ENCODE results near the gene PFDN4.
"Not testable (repeated sequence)": the region's sequence is repeated elsewhere in the genome, so short reads cannot be mapped to it uniquely, and the experiment has no call there.

Gene PFDN4

GRCh38 chr20:54229566-54230160 is 21.8 kb downstream of the PFDN4 start:
- no peak for DNase-seq

- no peak for DNase-seq
Observed at GRCh38 chr20:54231036-54231435, 23.1 kb downstream of the PFDN4 start.

GRCh38 chr20:54234991-54235390 is 27.1 kb downstream of the PFDN4 start:
- no peak for DNase-seq

- DNase-seq = no peak
Observed at GRCh38 chr20:54237116-54237943, 29.4 kb downstream of the PFDN4 start.

GRCh38 chr20:54244113-54244512 is 36.2 kb downstream of the PFDN4 start:
- DNase-seq = no peak

- DNase-seq = not testable (repeated sequence)
Observed at GRCh38 chr20:54248705-54249104, 40.8 kb downstream of the PFDN4 start.

- no peak for DNase-seq
Observed at GRCh38 chr20:54250691-54251090, 42.8 kb downstream of the PFDN4 start.

- no peak for DNase-seq
Observed at GRCh38 chr20:54251096-54251495, 43.2 kb downstream of the PFDN4 start.

- no peak for DNase-seq
Observed at GRCh38 chr20:54254596-54254995, 46.7 kb downstream of the PFDN4 start.

- no peak for DNase-seq
Observed at GRCh38 chr20:54255157-54255556, 47.3 kb downstream of the PFDN4 start.

- no peak for DNase-seq
Observed at GRCh38 chr20:54256202-54256601, 48.3 kb downstream of the PFDN4 start.

GRCh38 chr20:54257071-54257816 is 49.4 kb downstream of the PFDN4 start:
- DNase-seq = no peak

- DNase-seq = no peak
Observed at GRCh38 chr20:54260116-54260515, 52.2 kb downstream of the PFDN4 start.

- no peak for DNase-seq
Observed at GRCh38 chr20:54262671-54263070, 54.8 kb downstream of the PFDN4 start.

- DNase-seq = no peak
Observed at GRCh38 chr20:54263116-54263690, 55.3 kb downstream of the PFDN4 start.

- DNase-seq = not testable (repeated sequence)
Observed at GRCh38 chr20:54265791-54266190, 57.9 kb downstream of the PFDN4 start.

GRCh38 chr20:54266844-54267243 is 59.0 kb downstream of the PFDN4 start:
- DNase-seq = no peak

GRCh38 chr20:54267483-54268003 is 59.7 kb downstream of the PFDN4 start:
- DNase-seq = no peak

GRCh38 chr20:54268941-54269340 is 61.1 kb downstream of the PFDN4 start:
- DNase-seq = no peak

Data from SHP77 treated with DMSO at 0.1 percent for 48 hours (cell line).